NCI-H69 (cell line): Measurements from ENCODE around the gene BAZ1A.
A peak's percentile ranks its signal among the peaks of the same experiment; 100 is the strongest.
"Not testable (repeated sequence)": the region's sequence is repeated elsewhere in the genome, so short reads cannot be mapped to it uniquely, and the experiment has no call there.

Source experiments
- DNase-seq: peaks from one replicate; lab custom pipeline; 2025; lab: John Stamatoyannopoulos, UW

The BAZ1A gene

DNA sequence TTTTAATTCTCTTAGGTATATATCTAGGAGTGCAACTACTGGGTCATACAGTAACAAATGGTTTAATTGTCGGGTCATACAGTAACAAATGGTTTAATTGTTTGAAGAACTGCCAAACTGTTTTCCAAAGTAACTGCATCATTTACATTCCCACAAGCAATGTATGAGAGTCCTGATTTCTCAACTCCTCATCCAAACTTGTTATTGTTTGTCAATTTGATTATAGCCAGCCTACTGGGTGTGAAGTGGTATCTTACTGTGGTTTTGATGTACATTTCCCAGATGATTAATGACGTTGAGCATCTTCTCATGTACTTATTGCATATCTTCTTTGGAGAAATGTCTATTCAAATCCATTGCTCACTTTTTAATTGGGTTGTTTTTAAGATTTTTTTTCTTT lies 93.1 kb downstream of the BAZ1A start:
- DNase-seq, result no peak

DNA sequence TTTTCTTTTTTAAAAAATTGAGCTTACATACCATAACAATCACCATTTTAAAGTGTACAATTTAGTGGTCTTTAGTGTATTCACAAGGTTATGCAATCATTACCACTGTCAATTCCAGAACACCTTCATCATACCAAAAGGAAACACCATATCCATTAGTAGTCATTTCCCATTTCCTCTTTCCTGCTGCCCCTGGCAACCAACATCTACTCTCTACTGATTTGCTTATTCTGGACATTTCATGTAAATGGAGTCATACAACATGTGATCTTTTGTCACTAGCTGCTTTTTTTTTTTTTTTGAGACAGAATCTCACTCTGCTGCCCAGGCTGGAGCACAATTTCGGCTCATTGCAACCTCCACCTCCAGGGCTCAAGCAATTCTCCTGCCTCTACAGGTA lies 93.9 kb downstream of the BAZ1A start:
- no peak for DNase-seq

DNA sequence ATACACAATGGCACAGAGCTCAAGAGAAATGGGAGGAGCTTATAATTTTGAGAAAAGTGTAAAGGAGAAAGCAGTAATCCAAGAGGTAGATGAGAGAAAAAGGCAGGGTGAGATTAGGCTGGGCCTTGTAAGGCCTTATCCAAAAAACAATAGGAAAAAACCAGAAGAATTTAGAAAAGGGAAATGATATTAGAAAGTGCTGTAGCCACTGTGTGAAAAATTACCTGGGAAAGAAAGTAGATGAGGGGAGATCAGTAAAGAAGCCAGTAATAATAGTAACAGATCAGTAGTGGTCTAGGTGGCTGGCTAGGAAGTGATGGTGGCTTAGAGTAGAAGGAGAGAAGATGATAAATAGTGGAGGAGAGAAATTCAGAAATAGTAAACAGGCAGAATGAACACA lies 94.5 kb downstream of the BAZ1A start:
- no peak for DNase-seq

DNA sequence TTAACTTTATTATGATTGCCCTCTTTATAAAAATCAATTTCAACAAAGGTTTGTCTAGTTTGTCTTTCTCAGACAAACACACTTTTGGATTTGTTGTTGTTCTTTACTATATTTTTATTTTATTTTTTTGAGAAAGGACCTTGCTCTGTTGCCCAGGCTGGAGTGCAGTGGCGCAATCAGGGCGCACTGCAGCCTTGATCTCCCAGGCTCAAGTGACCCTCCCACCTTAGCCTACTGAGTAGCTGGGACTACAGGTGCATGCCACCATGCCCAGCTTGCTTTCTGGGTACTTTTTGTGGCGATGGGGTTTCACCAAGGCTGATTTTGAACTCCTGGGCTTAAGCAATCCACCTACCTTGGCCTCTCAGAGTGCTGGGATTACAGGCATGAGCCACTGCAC lies 96.4 kb downstream of the BAZ1A start:
- DNase-seq, result no peak

DNA sequence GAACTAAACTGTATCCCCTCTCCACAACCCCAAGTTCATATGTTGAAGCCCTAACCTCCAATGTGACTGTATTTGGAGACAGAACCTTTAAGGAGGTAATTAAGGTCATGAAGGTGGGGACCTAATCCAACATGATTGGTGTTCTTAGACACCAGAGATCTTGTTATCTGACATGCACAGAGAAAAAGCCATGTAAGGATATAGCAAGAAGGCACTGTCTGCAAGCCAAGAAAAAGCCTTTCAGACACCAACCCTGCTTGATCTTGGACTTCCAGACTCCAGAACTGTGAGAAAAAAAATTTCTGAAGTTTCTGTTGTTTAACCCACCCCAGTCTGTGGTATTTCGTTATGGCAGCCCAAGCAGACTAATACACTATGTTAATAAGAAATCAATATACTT lies 98.5 kb downstream of the BAZ1A start:
- no peak for DNase-seq

DNA sequence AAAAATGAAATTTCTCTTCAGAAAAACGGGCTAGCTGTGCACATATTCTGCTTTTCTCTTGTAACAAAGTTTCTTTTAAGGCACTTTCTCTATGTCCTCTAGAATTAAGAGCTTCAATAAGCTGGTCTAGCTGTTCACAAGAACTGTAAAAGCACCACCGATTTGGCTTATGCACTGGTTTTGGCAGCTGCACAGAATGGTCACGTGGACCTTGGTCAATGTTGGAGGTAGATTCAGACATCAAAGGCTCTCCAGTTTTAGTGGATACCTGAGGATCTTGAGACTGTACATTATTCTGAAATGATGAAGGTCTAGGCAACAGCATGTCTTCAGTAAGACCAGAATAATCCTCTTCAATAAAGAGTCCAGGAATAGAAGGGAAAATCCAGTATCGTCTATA lies 99.2 kb downstream of the BAZ1A start:
- DNase-seq, result no peak

DNA sequence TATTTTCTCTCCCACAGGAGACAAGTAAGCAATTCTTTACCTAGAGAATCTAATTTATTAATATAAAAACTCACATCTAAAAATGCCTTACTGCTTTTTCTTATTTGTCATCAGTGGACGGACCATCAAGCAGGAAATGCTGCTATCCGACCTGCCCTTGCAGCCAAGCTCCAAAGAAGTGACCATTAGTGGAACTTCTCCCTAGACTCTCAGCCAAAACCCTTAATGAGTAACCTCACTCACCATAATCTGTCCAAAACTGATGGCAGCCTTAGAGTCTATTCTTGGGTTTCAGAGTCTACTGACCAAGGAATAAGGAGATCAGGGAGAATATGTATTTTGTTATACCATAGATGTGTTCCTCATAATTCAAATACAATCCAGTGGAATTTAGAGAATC lies 99.8 kb downstream of the BAZ1A start:
- DNase-seq, result no peak

DNA sequence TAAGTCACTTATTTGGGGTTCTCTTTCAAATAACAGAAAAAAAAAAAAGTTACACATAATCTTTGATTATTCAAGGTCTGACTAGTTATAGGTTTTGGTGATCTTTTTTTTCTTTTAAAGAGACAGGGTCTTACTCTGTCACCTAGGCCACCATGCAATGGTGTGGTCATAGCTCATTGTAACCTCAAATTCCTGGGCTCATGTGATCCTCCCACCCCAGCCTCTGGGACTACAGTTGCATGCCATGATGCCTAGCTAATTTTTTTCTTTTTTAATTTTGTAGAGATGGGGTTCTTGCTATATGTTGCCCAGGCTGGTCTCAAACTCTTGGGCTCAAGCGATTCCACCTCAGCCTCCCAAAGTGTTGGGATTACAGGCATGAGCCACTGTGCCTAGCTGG lies 104.3 kb downstream of the BAZ1A start:
- DNase-seq, result no peak

DNA sequence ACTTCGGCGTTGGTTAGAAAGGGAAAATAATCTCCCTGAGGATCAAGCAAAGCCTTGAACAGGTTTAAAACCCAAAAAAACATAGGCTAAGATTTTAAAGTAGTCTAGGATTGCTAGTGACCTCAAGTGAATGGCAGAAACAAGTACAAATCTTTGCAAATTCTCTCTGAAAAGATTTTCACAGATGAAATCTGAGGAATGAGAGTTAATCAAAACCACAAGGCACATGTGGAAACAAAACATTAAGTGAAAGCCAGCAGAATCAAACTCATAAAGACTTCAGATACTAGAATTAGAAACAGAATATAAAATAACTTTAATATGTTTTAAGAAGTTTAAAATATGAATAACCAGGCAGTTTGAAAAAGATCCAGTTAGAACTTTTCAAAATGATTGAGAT lies 108.6 kb downstream of the BAZ1A start:
- DNase-seq, result no peak

DNA sequence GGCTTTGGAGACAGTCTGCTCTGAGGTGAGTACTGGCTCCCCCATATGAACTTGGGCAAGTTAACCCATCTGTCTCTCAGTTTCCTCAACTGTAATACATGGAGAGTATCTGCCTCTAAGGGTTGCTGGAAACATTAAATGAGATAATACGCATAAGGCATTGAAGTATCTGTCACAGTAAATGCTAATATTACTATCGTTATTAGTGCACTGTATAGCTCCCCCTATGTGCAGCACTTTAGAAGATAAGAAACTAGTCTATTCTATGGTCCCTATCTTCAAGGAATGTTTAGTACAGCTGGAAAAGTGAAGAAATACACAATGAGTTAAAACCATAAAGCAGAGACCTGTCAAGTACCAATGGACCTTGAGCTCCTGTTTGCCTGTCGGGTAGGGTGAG lies 109.1 kb downstream of the BAZ1A start:
- no peak for DNase-seq

DNA sequence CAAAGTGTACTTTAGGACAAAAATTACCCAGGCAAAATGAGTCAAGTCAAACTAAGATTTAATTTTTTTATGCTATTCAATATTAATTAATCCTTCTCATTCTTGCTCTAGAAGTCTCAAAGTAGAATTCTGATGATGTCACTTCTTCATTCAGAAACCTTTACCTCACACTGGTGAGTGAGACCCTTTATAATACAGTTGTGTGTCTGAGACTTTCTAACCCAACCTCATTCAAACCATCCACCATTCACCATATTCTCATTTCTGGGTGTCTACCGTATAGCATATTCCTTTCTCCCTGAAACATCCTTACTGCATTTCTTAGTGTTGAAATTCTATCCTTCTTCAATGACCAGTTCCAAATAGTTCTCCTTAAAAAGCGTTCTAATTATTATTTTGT lies 119.9 kb downstream of the BAZ1A start:
- no peak for DNase-seq

DNA sequence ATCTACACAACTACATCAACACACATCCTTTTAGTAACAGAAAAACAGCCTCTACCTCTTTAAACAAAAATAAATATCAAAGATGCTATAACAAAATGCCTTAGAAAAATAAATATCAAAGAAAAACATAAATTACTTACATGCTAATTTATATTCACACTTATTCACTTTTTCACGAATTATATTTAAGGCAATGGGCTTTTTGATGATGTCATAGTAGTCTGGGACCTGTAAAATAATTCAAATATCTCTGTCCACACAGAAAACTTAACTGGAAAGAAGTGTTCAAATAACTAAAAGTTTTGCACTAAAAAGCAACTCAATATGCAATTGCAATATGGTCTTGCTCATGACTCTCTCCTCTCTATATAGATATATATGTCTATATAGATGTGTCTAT lies 120.5 kb downstream of the BAZ1A start:
- no peak for DNase-seq

DNA sequence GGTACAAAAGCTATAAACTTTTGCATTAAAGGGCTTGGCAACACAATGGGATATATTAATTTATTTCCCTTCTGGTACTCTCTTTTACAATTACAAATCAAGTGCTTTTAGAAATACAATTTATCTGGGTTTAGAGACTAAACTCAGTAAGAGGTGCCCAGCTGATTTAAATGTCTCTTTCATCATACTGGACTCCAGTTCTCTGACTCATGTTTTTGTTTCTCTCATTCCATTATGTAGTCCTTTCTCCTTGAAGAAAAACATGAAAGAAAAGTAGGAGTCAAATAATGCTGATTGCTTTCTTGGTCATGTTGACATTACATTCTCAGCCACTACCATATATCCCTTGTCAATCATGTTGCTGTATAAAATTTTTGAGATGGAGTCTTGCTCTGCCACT lies 124.5 kb downstream of the BAZ1A start:
- DNase-seq, result no peak

DNA sequence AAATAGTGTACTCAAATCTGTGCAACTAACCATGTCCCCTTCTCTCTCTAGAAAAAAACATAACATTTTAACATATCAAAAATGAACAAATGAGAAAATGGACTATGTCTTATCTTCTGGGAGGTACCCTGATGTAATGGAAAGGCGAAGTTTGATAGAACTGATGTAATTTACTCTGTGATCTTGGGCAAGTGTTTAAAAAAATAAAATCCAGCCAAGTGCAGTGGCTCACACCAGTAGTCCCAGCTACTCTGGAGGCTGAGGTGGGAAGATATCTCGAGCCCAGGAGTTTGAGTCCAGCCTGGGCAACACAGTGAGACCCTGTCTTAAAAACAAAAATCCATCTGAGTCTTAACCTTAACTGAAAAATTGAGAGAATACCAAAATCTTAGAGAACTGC lies 124.9 kb downstream of the BAZ1A start:
- no peak for DNase-seq

DNA sequence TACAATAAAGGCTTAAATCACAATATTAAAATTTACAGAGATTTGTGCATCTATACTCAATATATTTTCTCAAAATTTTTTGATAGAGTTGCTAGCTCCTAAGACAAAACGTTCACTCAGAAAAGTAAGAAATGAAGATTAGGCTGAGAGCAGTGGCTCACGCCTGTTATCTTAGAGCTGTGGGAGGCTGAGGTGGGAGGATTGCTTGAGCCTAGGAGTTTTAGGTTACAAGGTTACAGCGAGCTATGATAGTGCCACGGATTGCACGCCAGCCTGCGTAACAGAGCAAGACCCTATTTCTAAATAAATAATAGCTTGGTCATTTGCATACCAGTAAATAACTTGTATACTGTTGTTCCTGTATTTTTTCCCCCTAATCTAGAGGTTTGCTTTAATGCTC lies 125.8 kb downstream of the BAZ1A start:
- no peak for DNase-seq

DNA sequence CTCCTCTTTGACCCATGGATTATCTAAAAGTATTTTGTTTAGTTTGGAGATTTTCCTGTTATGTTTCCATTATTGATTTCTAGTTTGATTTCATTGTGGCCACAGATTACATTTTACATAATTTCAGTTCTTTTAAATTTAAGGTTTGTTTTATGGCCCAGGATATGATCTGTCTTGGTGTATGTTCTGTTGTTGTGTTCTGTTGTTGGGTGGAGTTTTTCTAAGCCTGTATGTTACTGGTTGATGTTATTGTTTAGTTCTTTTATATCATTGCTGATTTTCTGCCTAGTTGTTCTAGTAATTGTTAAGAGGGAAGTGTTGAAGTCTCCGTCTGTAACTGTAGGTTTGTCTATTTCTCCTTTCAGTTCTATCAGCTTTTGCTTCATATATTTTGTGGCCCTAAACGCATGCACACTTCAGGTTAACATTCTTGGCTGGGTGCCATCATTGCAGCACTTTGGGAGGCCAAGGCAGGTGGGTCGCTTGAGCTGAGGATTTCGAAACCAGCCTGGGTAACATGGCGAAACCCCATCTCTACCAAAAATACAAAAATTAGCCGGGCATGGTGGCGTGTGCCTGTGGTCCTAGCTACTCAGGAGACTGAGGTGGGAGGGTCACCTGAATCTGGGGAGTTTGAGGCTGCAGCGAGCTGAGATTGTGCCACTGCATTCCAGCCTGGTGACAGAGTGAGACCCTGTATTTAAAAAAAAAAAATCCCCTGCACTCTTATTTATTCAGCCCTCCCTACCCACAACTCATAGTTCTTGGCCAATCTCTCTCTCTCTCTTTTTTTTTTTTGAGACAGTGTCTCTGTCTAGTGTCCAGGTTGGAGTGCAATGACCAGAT lies 132.7 kb downstream of the BAZ1A start:
- no peak for DNase-seq

DNA sequence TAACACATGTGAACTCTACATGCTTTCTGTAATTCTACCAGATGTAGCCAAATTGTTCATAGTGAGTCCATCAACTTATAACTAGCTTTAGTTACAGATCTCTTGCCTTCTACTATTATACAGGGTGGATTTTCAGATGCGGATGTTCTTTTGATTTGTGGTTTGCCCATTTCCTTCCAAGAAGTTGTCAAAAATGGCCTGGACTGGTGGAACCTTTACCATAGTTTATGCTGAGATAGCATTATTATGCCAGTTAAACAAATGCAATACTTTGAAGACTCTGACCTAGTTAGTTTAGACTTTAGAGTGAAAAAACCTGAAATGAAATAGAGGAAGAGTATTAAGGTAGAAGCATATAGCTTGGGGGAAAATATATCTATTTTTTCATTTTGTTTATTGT lies 133.3 kb downstream of the BAZ1A start:
- DNase-seq, result no peak

DNA sequence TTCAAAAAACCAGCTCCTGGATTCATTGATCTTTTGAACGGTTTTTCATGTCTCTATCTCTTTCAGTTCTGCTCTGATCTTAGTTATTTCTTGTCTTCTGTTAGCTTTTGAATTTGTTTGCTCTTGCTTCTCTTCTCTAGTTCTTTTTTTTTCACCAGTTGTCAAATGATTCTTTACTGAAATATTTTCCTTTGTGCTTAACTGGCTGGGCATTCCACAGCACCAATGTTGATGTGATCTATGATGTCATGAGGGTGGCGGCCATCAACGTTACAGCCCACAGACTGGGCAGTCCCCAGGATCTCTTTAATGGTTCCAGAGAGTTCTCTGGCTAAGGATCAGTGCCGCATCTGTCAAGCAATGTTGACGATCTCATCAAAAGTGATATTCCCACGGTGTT lies 135.0 kb downstream of the BAZ1A start:
- not testable (repeated sequence) for DNase-seq

DNA sequence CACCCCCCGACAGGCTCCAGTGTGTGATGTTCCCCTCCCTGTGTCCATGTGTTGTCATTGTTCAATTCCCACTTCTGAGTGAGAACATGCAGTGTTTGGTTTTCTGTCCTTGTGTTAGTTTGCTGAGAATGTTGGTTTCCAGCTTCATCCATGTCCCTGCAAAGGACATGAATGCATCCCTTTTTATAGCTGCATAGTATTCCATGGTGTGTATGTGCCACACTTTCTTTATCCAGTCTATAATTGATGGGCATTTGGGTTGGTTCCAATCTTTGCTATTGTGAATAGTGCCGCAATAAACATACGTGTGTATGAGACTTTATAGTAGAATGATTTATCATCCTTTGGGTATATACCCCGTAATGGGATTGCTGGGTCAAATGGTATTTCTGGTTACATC lies 138.1 kb downstream of the BAZ1A start:
- DNase-seq, result not testable (repeated sequence)

DNA sequence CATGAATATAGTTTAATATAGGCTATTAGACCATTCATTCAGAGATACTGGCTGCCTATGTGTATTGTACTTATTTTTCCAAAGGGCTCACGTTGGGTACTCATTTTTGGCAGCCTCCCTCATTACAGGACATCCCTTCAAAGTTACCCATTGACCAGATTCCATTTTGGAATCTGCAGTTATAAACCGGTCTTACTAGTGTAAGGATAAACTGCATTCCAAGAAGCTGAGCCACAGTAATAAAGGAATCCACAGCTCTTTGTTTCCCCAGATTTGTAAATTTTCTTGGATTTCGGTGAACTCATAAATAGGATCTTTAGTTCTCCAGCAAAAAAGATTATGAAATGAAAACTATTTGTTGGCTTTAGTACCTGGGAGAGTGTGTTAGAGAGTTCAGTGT lies 141.9 kb downstream of the BAZ1A start:
- no peak for DNase-seq

DNA sequence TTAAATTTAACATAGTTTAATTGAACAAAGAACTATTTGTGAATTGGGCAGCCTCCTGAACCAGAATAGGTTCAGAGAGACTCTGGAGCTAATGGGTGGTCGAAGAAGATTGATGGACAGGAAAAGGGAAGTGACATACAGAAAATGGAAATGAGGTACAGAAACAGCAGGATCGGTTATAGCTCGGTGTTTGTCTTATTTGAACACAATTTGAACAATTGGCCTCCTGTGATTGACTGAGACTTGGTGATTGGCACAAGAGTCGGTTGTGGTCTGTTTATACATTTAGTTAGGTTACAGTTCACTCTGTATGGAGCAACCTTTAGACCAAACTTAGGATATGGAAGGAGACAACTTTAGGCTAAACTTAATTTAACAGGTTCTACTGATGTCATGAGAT lies 142.4 kb downstream of the BAZ1A start:
- DNase-seq, result no peak

DNA sequence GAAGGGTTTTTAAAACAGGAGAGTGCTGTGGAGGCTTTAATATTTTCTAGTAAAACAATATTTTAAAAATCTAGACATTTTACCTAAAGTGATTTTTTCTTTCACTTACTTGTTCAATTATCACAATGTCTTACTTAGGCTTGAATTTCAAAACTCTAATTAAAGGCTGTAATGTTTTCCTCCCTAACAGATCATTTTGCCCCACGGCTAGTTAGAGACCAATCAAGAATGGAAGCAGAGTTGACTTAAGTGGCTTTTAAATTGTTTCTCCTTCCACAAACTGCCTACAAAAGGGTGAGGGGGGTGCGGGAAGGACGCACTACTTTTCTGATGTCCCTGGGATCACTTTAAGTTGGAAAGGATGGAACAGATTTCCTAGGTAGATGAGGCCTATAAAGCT lies 151.3 kb downstream of the BAZ1A start:
- peak; percentile 28 for DNase-seq

DNA sequence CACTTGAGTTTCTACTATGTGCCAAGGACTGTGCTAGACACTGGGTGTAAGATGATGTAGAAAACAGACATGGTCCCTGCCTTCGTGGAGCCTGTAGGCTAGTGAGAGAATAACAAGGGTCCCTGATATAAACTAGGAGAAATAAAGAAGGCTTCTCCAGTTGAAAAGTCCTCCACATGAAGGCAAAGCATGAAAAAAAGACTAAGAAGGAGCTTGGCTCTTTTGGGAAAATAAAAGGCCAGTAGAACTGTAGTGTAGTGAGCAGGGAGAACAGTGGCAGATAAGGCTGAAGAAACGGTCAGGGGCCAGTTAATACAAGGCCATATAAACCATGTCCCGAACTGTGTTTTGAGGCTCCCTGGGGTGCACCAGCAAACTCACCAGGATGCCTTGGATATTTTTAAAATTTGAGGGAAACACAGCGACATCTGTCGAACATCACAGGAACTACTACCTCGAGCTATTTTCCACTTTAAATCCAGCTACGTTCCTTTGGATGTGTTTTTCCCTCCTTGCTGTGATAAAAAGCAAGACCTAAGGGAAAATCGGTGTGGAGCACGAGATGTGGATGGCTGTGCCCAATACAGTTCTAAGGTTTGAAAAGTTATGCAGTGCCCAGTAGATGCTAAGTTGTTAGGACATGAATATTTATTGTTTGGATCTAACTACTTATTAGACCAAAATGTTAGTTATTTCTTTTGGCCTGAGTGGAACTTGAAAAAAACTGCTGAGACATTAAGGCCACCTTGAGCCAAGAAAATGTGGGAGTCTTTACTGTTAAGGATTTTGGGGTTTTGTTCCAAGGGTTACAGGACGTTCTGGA lies 152.2 kb downstream of the BAZ1A start:
- peak; percentile 79 for DNase-seq

DNA sequence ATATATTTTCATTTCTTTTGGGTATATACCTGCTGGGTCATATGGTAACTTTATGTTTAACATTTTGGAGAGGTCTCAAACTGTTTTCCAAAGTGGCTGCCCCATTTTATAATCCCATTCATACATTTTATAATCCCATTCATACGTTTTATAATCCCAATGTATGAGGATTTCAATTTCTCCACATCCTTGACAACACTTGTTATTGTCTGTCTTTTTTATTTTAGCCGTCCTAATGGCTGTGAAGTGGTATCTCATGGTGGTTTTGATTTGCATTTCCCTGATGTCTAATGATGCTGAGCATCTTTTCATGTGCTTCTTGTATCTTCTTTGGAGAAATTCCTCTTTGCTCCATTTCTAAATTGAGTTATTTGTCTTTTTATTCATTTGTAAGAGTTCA lies 154.0 kb downstream of the BAZ1A start:
- DNase-seq, result no peak
